Stimulated activated CD8-positive, alpha-beta memory T cell treated with anti-CD3 and anti-CD28 coated beads, Interleukin-7, amount 100 ng/mL, for 4 hours (primary cell): ENCODE measurements around the gene ULK4.

Experiments
- DNase-seq, 2 donors: peaks; one replicate each; pipeline ENCODE4 v3.0.0-alpha.2; 2020; ENCODE audit warnings: low read depth in 2 of 2

The ULK4 gene

GRCh38 chr3:41222012-41222411, 739.9 kb downstream of the ULK4 start:
- DNase-seq, result no peak

- no peak for DNase-seq
Measured at GRCh38 chr3:41220906-41221677, 740.8 kb downstream of the ULK4 start.

DNA sequence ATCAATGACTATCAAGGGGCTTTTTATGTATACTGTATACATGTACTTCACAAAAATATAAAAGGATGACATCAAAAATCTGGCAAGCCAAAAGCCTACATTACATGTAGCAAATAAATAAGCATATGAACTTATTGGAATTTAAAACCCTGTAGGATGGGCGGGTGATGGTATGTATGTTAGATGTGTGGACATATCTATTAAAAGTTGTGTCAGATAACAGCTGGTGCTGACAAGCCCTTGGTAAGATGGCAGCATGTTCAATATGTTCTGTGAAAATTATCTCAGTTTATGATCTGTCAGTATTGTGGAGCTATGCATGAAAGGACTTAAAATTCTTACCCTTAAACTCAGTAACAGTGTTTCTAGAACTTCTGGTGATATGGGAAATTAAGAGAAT, 742.5 kb downstream of the ULK4 start:
- DNase-seq, result no peak

DNA sequence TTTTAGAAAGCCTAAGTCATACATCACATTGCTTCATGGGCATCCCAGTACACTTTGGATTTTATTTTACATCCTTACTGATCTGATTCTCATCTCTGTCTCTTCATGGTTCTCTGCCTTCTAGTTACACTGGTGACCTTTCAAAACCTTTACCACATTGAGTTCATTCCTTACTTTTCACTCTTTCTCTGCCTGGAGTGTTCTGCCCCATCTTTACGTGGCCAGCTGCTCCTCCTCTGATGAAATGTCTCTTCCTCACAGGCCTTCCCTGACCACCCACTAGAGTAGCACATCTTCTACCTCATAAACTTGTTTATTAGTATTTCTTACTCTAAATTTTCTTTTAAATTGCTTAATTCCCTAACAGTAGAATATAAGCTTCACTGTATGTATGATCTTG, 744.9 kb downstream of the ULK4 start:
- no peak for DNase-seq

DNA sequence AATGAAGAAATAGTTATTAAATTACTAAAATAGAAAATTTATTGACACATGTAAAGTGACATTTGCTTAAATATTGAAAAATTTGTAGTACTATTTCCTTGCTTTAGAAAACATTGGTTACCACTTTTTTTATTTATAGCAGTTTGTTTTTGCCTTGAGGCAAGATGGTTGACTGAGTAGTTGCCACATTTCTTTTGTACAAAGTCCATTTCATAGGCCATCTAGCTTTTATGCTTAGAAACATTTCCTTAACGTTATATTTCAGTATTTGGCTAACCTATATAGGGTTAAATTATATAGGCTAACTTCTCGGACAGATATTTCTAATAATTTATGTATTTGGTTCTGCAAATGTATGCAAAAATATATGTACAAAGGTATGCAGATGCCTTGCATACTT, 745.5 kb downstream of the ULK4 start:
- DNase-seq, result no peak

DNA sequence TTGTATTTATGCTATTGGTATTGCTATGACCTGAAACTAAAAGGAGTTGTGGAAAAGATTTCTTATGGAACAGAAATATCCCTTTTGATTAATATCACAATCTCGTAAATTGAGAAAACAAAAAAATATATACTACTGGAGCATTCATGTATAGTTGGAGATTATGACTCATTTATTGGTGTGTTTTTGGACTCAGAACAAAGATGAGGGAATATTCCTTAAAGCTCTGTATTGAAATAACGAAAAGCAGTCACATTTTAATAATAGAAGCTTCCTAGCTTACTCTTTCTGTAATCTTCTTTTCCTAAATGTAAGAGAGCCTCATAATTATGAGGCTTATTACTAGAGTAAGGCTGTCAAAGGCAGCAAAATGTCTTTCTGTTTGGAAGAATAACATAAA, 748.3 kb downstream of the ULK4 start:
- DNase-seq, result no peak

DNA sequence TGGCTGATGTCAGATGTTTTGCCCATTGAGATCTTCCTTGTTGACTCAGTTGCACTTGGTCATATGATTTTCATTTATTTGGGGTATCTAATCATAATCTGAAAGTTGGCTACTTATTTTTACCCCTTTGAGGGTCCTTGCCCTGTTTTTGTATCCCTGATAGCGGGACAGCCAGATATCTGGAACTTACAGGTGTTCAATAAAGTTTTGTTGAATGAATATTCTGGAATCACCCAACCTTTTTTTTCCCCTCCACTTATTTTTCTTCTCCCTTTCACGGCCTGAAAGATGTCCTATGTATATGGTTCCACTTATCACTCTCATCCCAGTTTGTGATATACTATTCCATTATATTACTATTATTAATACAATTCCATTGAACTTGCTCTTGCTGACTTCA, 749.8 kb downstream of the ULK4 start:
- DNase-seq, result no peak

DNA sequence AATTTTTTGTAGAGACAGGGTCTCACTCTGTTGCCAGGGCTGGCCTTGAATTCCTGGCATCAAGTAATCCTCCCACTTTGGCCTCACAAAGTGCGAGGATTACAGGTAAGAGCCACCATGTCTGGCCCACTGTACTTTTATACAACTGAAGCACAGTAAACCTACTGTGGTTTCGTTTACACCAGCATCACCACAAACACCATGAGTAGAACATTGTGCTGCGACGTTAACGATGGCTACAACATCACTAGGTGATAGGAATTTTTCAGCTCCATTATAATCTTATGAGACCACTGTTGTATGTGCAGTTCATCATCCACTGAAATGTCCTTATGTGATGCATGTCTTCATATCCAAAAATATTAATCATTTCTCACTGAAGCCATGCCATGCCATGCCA, 750.9 kb downstream of the ULK4 start:
- no peak for DNase-seq

- no peak for DNase-seq
Measured at GRCh38 chr3:41209646-41210045, 752.3 kb downstream of the ULK4 start.

DNA sequence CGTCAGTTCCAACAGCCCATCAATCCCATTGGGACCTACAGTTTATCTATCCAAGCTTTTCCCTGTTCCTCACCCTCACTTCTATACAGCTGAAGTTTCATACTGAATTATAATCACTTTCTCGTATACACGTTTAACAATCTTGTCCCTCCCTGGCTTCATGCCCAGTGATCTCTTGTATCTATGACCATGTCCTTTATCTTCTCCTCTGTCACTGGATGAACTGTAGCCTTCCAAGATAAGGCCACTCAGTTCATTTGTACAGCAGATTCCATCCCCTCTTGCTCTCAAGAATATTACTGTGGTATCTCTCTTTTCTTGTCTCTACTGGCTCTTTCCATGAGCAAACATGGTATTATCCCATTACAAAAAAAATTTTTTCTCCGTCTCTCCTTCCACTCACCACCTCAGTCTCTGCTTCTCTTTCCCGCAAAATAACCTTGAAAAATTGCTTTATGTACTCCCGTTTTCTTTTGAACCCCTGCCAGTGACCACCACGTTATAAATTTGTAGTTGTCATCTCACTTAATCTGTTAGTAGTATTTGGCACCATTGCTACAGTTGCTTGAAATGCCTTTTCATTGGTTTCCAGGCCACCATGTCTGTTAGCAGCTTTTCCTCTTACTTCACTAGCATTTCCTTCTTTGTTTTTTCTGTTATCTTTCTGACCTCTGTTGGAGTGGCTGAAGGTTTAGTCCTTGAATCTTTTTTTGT, 753.2 kb downstream of the ULK4 start:
- no peak for DNase-seq

DNA sequence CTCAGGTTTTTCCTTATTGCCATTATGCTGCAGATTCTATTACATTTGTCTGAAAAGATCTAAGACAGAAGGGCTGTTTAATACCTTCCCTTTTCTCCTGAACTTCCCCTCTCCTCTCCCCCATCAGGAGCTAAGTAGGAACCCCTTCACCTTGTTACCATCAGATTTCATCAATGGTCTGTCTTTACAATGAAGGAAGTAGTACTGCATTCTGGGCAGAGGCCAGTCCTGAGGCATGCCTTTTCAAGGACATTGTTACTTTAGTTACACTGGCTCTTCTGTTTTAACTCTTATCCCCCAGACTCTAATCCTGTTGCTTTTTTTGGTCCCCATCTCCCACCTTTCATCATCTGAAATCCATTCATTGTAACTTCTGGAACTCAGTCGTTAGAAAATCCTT, 754.5 kb downstream of the ULK4 start:
- DNase-seq, result no peak

DNA sequence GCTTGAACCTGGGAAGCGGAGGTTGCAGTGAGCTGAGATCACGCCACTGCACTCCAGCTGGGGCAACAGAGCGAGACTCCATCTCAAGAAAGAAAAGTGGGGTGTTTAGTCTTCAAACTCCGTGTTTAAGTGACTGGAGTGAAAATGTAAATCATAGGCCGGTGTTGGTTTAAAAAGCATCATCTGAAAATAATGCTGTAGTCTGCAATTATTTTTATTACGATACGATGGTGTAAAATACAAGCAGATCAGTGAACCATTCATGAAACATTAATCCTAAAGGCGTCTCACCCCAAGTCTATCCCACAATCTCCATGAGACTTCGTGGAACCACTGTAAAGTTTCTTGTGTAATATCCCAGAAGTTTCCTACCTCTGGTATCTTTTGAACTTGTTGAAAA, 756.3 kb downstream of the ULK4 start:
- DNase-seq, result no peak

GRCh38 chr3:41204369-41204768, 757.5 kb downstream of the ULK4 start:
- DNase-seq, result no peak

DNA sequence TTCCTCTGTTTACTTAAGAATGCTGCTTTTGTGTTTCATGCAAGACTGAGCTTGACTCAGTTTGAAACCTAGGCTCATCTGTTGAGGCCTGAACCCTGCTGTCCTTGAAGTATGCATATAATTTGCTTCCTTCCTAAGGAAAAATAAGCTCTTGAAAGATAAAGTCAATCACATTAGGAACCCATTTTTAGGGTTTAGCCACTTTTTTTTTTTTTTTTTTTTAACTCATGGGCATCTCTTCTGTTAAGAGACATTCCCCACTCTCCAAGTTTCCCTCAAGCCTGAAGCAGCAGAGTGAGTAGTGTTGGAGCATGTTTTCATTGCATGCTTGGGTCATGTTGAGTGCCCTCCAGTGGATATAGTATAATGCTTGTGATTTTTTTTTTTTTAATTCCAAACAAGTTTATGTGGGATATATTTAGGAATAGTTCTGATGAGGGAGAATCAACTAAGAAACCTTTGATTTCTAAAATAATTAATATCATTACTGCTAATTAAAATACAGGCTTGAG, 759.0 kb downstream of the ULK4 start:
- DNase-seq, result no peak

GRCh38 chr3:41202075-41202833, 759.6 kb downstream of the ULK4 start:
- no peak for DNase-seq

DNA sequence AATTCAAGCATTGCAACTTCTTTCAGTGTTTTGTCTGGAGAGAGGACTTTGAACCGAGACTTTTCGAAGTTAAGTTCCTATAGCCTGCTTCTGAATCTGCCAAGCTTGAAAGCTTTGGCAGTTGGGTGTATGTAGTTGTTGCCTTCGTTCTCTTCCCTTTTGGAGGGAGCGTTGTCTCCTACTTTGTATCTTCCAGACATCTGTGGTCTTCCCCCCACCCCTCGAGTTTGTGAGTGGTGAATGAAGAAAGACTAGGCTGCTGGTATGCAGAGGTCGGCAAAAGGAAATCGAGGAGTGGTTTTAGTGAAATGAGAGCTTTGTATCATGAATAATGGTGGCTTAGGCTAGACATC, 761.3 kb downstream of the ULK4 start:
- no peak for DNase-seq

DNA sequence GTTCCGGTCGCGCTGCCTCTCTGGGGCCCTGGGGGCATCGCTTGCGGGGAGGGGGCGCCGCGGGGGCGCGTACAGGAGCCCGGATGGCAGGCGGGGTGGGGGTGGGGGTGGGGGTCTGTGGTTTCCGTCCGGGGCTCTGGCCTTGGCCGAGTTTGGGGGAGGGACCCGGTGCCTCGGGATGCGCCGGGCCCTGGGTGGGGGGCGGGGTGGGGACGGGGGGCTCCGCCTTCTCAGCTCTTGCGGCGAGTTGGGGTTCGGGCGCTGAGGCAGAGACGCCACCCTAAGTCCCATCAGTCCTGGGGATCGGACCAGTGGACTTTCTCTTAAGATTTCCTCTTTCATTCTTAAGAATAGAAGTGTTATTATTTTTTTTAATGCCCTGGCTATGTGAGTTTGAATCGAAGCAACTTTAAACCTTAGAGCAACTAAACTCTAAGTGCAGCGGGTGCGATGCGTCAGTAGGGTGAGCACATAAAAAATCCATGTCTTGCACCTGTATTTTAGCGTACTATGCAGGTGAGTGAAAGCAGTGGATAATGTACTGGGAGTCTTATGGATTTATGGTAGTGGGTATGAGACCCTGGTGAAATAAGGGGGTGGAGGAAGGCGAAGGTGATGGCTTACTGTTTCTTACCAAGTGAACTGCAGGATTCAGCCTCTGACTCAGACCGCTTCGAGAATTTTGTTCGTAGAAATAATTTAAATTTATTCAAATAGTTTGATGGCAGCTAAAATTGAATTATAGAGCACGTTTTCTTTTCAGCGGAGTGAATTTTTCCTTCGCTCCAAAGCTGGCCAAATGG, 761.8 kb downstream of the ULK4 start:
- DNase-seq, result peak; percentile 17 to 36

DNA sequence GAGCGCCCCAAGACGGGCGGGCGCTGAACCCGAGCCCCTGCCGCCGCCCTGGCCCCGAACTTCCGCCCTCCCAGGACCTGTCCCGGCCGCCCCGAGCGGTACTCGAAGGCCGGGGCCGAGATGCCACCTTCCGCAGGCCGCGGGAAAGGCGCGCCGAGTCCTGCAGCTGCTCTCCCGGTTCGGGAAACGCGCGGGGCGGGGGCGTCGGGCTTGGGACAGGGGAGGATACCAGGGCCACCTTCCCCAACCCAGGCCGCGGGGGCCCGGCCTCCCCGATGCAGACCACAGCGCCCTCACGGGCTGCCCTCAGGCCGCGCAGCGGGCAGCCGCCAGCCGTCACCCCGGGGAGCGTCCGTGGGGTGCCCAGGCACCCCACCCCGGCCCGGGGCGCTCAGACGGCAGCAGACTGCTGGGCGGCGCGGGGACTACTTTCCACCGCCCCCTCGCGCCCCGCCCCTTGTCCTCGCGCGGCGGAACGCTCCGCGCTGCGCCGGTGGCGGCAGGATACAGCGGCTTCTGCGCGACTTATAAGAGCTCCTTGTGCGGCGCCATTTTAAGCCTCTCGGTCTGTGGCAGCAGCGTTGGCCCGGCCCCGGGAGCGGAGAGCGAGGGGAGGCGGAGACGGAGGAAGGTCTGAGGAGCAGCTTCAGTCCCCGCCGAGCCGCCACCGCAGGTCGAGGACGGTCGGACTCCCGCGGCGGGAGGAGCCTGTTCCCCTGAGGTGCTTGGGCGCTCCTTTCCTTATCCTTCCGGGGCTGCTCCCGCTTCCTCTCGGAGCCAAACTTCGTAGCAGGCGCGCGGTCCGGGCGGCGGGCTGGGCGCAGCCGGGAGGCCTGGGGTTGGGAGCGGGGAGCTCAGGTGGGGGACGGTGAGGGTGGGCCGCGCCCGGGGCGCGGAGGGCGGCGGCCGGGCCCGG, 762.7 kb downstream of the ULK4 start, which contains the start of gene CTNNB1:
CTNNB1 (plus strand) TSS at position 556 of the 916 bp plus-strand sequence. CDS start 24,564 bp downstream, outside the sequence.
- DNase-seq, result peak; percentile 77 to 84

DNA sequence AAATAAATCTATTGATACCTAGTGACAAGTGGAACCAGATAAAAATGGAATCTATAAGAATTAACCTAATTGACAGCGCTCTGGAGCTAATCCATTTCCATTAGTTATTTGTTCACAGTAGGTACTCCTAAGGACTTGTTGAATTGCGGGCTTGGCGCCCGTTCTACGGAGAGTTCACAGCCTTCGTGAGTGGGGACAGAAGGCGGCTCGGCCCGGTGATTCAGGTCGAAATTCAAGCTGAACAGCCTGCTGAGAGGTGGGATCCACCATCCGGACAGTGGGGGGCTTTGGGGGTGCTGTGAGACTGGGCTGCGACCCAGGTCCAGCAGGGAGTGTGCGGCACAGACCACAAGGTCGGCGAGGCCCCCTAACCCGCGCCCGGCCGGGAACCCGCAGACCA, 763.4 kb downstream of the ULK4 start:
- DNase-seq, result no peak

DNA sequence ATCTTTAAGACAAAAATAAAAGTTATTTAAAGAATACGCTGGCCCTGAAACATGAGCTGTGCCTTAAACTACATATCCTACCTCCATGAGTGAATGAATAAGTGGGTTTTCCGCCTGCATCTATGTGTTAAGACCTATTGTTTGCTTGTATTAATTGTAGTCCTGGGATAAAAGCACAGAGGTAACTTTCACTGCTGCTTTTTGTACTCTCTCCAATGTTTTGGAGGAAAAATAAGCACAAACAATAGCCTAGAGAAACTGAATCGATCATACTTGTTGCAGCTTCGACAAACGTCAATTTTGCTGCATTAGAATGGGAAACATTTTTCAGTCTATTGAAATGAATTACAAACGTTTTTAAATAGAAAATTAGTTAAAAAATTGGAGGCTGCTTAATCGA, 763.9 kb downstream of the ULK4 start:
- no peak for DNase-seq
